Panc1 (cell line): ENCODE results near the gene TUBB2B. TPM values are rescaled to one million over a fixed set of nuclear protein-coding genes. Genes with fewer than 3 reads are reported as not detected.

ENCODE experiments used
- ATAC-seq: fragments of 200-7000 bp; cut with Tn5 transposase; 2 replicates; pipeline ENCODE4 v1.9.1; 2020; ENCODE audit warnings: mild to moderate bottlenecking, moderate library complexity
- BruUV-seq: library from RNA; stranded (reverse); fragments of 400-500 nt; replicated peaks from 2 replicates; lab custom pipeline; 2021; lab: Mats Ljungman, UMichigan
- CTCF ChIA-PET: fragments of 300-600 bp; sonication (Branson Sonifier 250); formaldehyde crosslinking; loops from one replicate; lab custom pipeline; 2022; ENCODE audit warnings: antibody characterized with exemption; lab: Charles Lee
- POLR2A ChIA-PET: fragments of 300-600 bp; sonication (Branson Sonifier 250); formaldehyde crosslinking; loops from one replicate; lab custom pipeline; 2022; ENCODE audit warnings: antibody characterized with exemption; lab: Charles Lee
- DNase-seq: peaks from one replicate; pipeline ENCODE4 v3.0.0-alpha.2; 2010; ENCODE audit warnings: low read depth, low spot score
- H3K27ac ChIP-seq: 2 replicates; pipeline ENCODE4 v1.5.1; 2011; ENCODE audit warnings: mild to moderate bottlenecking, low read length, inconsistent platforms
- H3K27me3 ChIP-seq: fragments of 200-500 bp; sonication (Bioruptor generic); 2 replicates; pipeline ENCODE4 v1.6.0; 2014; ENCODE audit warnings: low read length, inconsistent platforms; ENCODE audit not compliant: control insufficient read depth, insufficient read depth
- H3K36me3 ChIP-seq: fragments of 200-500 bp; sonication (Bioruptor generic); 2 replicates; pipeline ENCODE4 v1.5.1; 2014; ENCODE audit warnings: inconsistent platforms, mild to moderate bottlenecking, low read length, moderate library complexity; ENCODE audit not compliant: control insufficient read depth, insufficient read depth
- H3K4me1 ChIP-seq: 2 replicates; pipeline ENCODE4 v1.5.1; 2011; ENCODE audit warnings: inconsistent platforms, mild to moderate bottlenecking, low read length, moderate library complexity; ENCODE audit not compliant: control insufficient read depth, insufficient read depth
- H3K4me3 ChIP-seq, 2 experiments: 2 replicates each; pipeline ENCODE4 v1.5.1; 2011 to 2012; ENCODE audit warnings: low read depth in 2 of 2, low read length in 2 of 2, mild to moderate bottlenecking in 2 of 2, inconsistent platforms in 1 of 2, moderate library complexity in 1 of 2
- H3K9me3 ChIP-seq: fragments of 200-500 bp; sonication (Bioruptor generic); 2 replicates; pipeline ENCODE4 v1.5.1; 2014; ENCODE audit warnings: low read depth, mild to moderate bottlenecking, inconsistent platforms, low read length, moderate library complexity; ENCODE audit not compliant: control insufficient read depth, insufficient read depth
- CTCF ChIP-seq: fragments of 450-650 bp; IDR thresholded peaks from 2 replicates; pipeline ENCODE4 v1.5.1; 2017; ENCODE audit warnings: mild to moderate bottlenecking
- POLR2AphosphoS5 ChIP-seq: IDR thresholded peaks from 2 replicates; pipeline ENCODE4 v1.6.1; 2012; ENCODE audit warnings: mild to moderate bottlenecking, low read depth, low read length, moderate library complexity
- REST ChIP-seq, 2 experiments: IDR thresholded peaks; 2 replicates each; pipeline ENCODE4 v1.6.1; 2011 to 2012; ENCODE audit warnings: low read depth in 2 of 2, control low read depth in 1 of 2, low read length in 1 of 2, mild to moderate bottlenecking in 1 of 2, moderate library complexity in 1 of 2; ENCODE audit not compliant: insufficient read depth in 1 of 2
- SIN3A ChIP-seq: IDR thresholded peaks from 2 replicates; pipeline ENCODE4 v1.6.1; 2012; ENCODE audit warnings: low read depth, mild to moderate bottlenecking, low read length, moderate library complexity, borderline replicate concordance; ENCODE audit not compliant: insufficient read depth
- TCF7L2 ChIP-seq: IDR thresholded peaks from 2 replicates; pipeline ENCODE4 v1.6.1; 2011; ENCODE audit warnings: mild to moderate bottlenecking, low read depth, low read length, inconsistent platforms
- in situ Hi-C: cut with HindIII; loops from 2 replicates; pipeline ENCODE4 v1.10.0; 2016; ENCODE audit warnings: low sequenced_read_pairs, low pct_unique_long_range_greater_than_20kb
- intact Hi-C: fragments of 100-400 bp; cut with micrococcal nuclease; formaldehyde crosslinking; loops from one replicate; pipeline ENCODE4 v1.10.0; 2022; ENCODE audit not compliant: unreplicated experiment
- total RNA-seq: library from RNA; stranded (reverse); gene quantifications from one replicate; pipeline ENCODE4 v1.2.1, GENCODE V29; 2021; ENCODE audit not compliant: unreplicated experiment

The TUBB2B gene
- total RNA-seq, 1 experiment from 2014 or later, result 22.7 TPM

- peak overlapping the region; percentile 68; the same call in 1 of the 2 replicates for H3K27ac ChIP-seq
- in situ Hi-C loops (no loop called here), intact Hi-C loops (no loop called here)
- no peaks in the 10 kb centered on the region for H3K36me3 ChIP-seq
- H3K4me1 ChIP-seq, result peaks cover 10% of the 10 kb centered on the region
- ChIA-PET POLR2A (no interaction called here), CTCF (interaction anchor here (0.5 to 1.5 kb wide), 2 partner anchors 42 to 81 kb away, joined by 3 to 5 read pairs; no protein-coding TSS in a partner anchor)
- no peak overlapping the region for H3K4me3 ChIP-seq
- no peak for DNase-seq
- H3K9me3 ChIP-seq, result no peaks in the 10 kb centered on the region
- ATAC-seq, result no peak
- no peaks in the 10 kb centered on the region for H3K27me3 ChIP-seq
- TF ChIP-seq REST (IDR thresholded peaks at IDR 0.05; ENCODE audit: insufficient read depth in 1 of 2, low read depth in 2 of 2, low read length in 1 of 2) (no peak), TCF7L2 (no peak), SIN3A (no peak), POLR2AphosphoS5 (no peak), CTCF (no peak)
- no TSS peak for BruUV-seq
These were observed 19.2 kb downstream of the TUBB2B start for GRCh38 chr6:3208098-3208774.

GRCh38 chr6:3206339-3207015 lies 21.0 kb downstream of the TUBB2B start:
- no TSS peak for BruUV-seq
- Histone ChIP-seq H3K4me1 (peaks cover 6% of the 10 kb centered on the region; the same call in 1 of the 2 replicates), H3K27me3 (no peaks in the 10 kb centered on the region), H3K4me3 (no peak overlapping the region), H3K36me3 (no peaks in the 10 kb centered on the region), H3K9me3 (no peaks in the 10 kb centered on the region), H3K27ac (no peak overlapping the region)
- in situ Hi-C loops, result no loop called here
- intact Hi-C loops, result no loop called here
- TF ChIP-seq SIN3A (no peak), CTCF (no peak; the same call in 1 of the 2 replicates), TCF7L2 (no peak), POLR2AphosphoS5 (no peak), REST (IDR thresholded peaks at IDR 0.05; ENCODE audit: insufficient read depth in 1 of 2, low read depth in 2 of 2, low read length in 1 of 2) (no peak)
- DNase-seq, result no peak
- POLR2A ChIA-PET, result no interaction called here
- ATAC-seq, result no peak
- CTCF ChIA-PET, result no interaction called here
